Measurements from ENCODE around the gene BTNL9. TPM values are rescaled to one million over a fixed set of nuclear protein-coding genes. Genes with fewer than 3 reads are reported as not detected.
"Not testable (repeated sequence)": the region's sequence is repeated elsewhere in the genome, so short reads cannot be mapped to it uniquely, and the experiment has no call there.

Gene BTNL9
- total and polyA plus RNA-seq, 5 donors, result 8.0 to 57.8 (median 36.3) TPM

GRCh38 chr5:181042722-181043121 is 2.7 kb downstream of the BTNL9 start:
- peaks cover 2% of the 10 kb centered on the region for H3K4me1 ChIP-seq (ENCODE audit: control insufficient read depth, insufficient read depth, low read length)
- peak overlapping the region; percentile 7 for H3K27ac ChIP-seq (ENCODE audit: low read length)
- DNase-seq (no peak), ATAC-seq (no peak)
- no peaks in the 10 kb centered on the region for H3K9me3 ChIP-seq (ENCODE audit: control insufficient read depth, low read length)
- H3K4me3 ChIP-seq (ENCODE audit: low read length), result peak overlapping the region; percentile 61
- 66% methylated on average over 11 of the region's 11 CpGs for WGBS
- H3K27me3 ChIP-seq (ENCODE audit: control insufficient read depth, insufficient read depth), result no peaks in the 10 kb centered on the region
- intact Hi-C loops (cut with DNase I), result no loop called here

GRCh38 chr5:181043285-181044092 is 3.4 kb downstream of the BTNL9 start:
- WGBS, result 56% methylated on average over 12 of the region's 12 CpGs
- Histone ChIP-seq H3K27ac (ENCODE audit: low read length) (peak overlapping the region; percentile 87), H3K4me3 (ENCODE audit: low read length) (peak overlapping the region; percentile 61)

DNA sequence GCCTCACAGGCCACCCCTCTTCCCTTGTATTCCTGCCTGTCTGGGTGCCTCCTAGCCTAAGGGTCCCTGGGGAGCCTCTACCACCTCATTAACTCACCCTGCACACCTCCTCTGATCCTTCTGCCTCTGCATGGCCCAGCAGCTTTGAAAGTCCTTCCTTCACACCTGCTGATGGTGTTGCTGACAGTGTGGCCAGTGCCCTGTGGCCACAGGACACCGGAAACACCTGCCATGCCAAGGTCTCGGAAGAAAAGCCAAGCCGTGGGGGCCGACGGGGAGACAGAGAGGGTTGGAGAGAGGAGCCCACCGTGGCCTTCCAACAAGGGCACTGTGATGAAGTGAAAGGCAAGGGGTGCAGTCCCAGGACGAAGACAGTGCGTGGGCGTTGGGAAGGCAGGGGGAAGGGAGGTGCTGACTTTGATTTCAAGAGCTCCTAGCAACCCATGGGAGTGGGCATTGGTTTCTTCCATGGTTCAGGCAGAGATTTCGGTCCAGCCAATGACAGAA is 4.1 kb downstream of the BTNL9 start:
- Histone ChIP-seq H3K9me3 (ENCODE audit: control insufficient read depth, low read length) (no peaks in the 10 kb centered on the region), H3K4me1 (ENCODE audit: control insufficient read depth, insufficient read depth, low read length) (peaks cover 2% of the 10 kb centered on the region), H3K27ac (ENCODE audit: low read length) (peak overlapping the region; percentile 87), H3K27me3 (ENCODE audit: control insufficient read depth, insufficient read depth) (no peaks in the 10 kb centered on the region), H3K4me3 (ENCODE audit: low read length) (no peak overlapping the region)
- 67% methylated on average over 10 of the region's 10 CpGs for WGBS
- ATAC-seq, result no peak
- no peak for DNase-seq
- intact Hi-C loops (cut with DNase I), result no loop called here

More at GRCh38 chr5:181043285-181044092, 3.4 kb downstream of the BTNL9 start:
- Histone ChIP-seq H3K4me1 (ENCODE audit: control insufficient read depth, insufficient read depth, low read length) (peaks cover 2% of the 10 kb centered on the region), H3K27me3 (ENCODE audit: control insufficient read depth, insufficient read depth) (no peaks in the 10 kb centered on the region), H3K9me3 (ENCODE audit: control insufficient read depth, low read length) (no peaks in the 10 kb centered on the region)
- ATAC-seq (no peak), DNase-seq (no peak)
- intact Hi-C loops (cut with DNase I), result no loop called here

GRCh38 chr5:181044662-181045305 is 4.7 kb downstream of the BTNL9 start:
- Histone ChIP-seq H3K4me3 (ENCODE audit: low read length) (no peak overlapping the region), H3K9me3 (ENCODE audit: control insufficient read depth, low read length) (no peaks in the 10 kb centered on the region), H3K4me1 (ENCODE audit: control insufficient read depth, insufficient read depth, low read length) (peaks cover 2% of the 10 kb centered on the region), H3K27ac (ENCODE audit: low read length) (peak overlapping the region; percentile 87), H3K27me3 (ENCODE audit: control insufficient read depth, insufficient read depth) (no peaks in the 10 kb centered on the region)
- DNase-seq, result peak; percentile 41 to 76 (median 68)
- peak; percentile 64 to 71 for ATAC-seq
- WGBS, result 39% methylated on average over 11 of the region's 11 CpGs
- intact Hi-C loops (cut with DNase I), result no loop called here

DNA sequence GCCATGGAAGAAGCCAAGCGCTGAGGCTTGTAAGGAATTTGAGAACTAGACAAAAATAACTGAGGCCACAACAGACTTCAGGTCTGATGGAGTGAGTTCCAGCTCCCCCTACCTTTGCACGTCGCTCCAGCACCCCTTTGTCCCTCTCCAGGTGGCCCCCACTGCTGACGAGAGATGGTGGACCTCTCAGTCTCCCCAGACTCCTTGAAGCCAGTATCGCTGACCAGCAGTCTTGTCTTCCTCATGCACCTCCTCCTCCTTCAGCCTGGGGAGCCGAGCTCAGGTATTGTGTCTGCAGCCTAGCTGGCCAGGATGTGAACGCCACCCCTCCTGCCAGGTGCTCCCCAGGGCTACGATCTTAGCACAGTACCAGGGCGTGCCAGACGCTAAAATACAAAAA is 5.2 kb downstream of the BTNL9 start:
- Histone ChIP-seq H3K4me1 (ENCODE audit: control insufficient read depth, insufficient read depth, low read length) (peaks cover 2% of the 10 kb centered on the region), H3K27me3 (ENCODE audit: control insufficient read depth, insufficient read depth) (no peaks in the 10 kb centered on the region), H3K9me3 (ENCODE audit: control insufficient read depth, low read length) (no peaks in the 10 kb centered on the region), H3K4me3 (ENCODE audit: low read length) (no peak overlapping the region), H3K27ac (ENCODE audit: low read length) (peak overlapping the region; percentile 50)
- ATAC-seq (peak in 1 of 2 donors; percentile 11), DNase-seq (no peak)
- 54% methylated on average over 10 of the region's 10 CpGs for WGBS
- intact Hi-C loops (cut with DNase I), result no loop called here

GRCh38 chr5:181045857-181046256 is 5.8 kb downstream of the BTNL9 start:
- peak overlapping the region; percentile 50 for H3K27ac ChIP-seq (ENCODE audit: low read length)
- ATAC-seq; H3K9me3 ChIP-seq (ENCODE audit: control insufficient read depth, low read length); DNase-seq; intact Hi-C loops (cut with DNase I); H3K4me3 ChIP-seq (ENCODE audit: low read length); H3K27me3 ChIP-seq (ENCODE audit: control insufficient read depth, insufficient read depth); H3K4me1 ChIP-seq (ENCODE audit: control insufficient read depth, insufficient read depth, low read length): not testable (repeated sequence)
- 18% methylated on average over 1 of the region's 1 CpG for WGBS

DNA sequence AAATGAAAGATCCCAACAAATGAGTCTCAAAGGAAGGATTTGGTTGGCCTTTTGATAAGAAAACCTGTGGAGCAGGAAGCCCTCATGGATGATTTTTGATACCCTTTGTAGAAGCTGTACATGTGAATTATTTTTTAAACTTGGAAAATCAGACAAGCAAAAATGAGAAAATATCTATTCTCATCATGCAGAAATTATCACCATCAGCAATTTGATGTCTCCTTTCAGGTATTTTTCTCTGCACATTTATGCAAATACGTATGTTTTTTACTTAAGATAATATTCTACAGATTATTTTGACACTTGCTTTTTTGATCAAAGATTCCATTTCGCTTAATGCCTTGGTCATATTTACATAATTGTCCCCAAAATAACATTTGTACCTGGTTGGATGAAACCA is 7.2 kb downstream of the BTNL9 start:
- no peaks in the 10 kb centered on the region for H3K9me3 ChIP-seq (ENCODE audit: control insufficient read depth, low read length)
- no peak for DNase-seq
- H3K27me3 ChIP-seq (ENCODE audit: control insufficient read depth, insufficient read depth), result no peaks in the 10 kb centered on the region
- peaks cover 2% of the 10 kb centered on the region for H3K4me1 ChIP-seq (ENCODE audit: control insufficient read depth, insufficient read depth, low read length)
- ATAC-seq, result no peak
- no peak overlapping the region for H3K4me3 ChIP-seq (ENCODE audit: low read length)
- WGBS, result 84% methylated on average over 2 of the region's 2 CpGs
- H3K27ac ChIP-seq (ENCODE audit: low read length), result no peak overlapping the region
- intact Hi-C loops (cut with DNase I), result no loop called here

- no peak for ATAC-seq
- Histone ChIP-seq H3K27ac (ENCODE audit: low read length) (no peak overlapping the region), H3K4me1 (ENCODE audit: control insufficient read depth, insufficient read depth, low read length) (peaks cover 2% of the 10 kb centered on the region), H3K27me3 (ENCODE audit: control insufficient read depth, insufficient read depth) (no peaks in the 10 kb centered on the region), H3K9me3 (ENCODE audit: control insufficient read depth, low read length) (no peaks in the 10 kb centered on the region), H3K4me3 (ENCODE audit: low read length) (no peak overlapping the region)
- DNase-seq, result no peak
- intact Hi-C loops (cut with DNase I), result no loop called here
- 92% methylated on average over 15 of the region's 15 CpGs for WGBS
Measured at GRCh38 chr5:181047921-181048320, 7.9 kb downstream of the BTNL9 start.

GRCh38 chr5:181050016-181050415 is 9.9 kb downstream of the BTNL9 start:
- DNase-seq, result no peak
- Histone ChIP-seq H3K4me3 (ENCODE audit: low read length) (no peak overlapping the region), H3K27me3 (ENCODE audit: control insufficient read depth, insufficient read depth) (no peaks in the 10 kb centered on the region), H3K27ac (ENCODE audit: low read length) (no peak overlapping the region), H3K4me1 (ENCODE audit: control insufficient read depth, insufficient read depth, low read length) (peaks cover 2% of the 10 kb centered on the region), H3K9me3 (ENCODE audit: control insufficient read depth, low read length) (no peaks in the 10 kb centered on the region)
- intact Hi-C loops (cut with DNase I), result loop anchor here in 1 of 4 donors (10.0 kb wide), 1 partner anchor 185 kb away; the partner anchor contains the start of gene ZFP62
- ATAC-seq, result no peak
- 85% methylated on average over 5 of the region's 5 CpGs for WGBS

DNA sequence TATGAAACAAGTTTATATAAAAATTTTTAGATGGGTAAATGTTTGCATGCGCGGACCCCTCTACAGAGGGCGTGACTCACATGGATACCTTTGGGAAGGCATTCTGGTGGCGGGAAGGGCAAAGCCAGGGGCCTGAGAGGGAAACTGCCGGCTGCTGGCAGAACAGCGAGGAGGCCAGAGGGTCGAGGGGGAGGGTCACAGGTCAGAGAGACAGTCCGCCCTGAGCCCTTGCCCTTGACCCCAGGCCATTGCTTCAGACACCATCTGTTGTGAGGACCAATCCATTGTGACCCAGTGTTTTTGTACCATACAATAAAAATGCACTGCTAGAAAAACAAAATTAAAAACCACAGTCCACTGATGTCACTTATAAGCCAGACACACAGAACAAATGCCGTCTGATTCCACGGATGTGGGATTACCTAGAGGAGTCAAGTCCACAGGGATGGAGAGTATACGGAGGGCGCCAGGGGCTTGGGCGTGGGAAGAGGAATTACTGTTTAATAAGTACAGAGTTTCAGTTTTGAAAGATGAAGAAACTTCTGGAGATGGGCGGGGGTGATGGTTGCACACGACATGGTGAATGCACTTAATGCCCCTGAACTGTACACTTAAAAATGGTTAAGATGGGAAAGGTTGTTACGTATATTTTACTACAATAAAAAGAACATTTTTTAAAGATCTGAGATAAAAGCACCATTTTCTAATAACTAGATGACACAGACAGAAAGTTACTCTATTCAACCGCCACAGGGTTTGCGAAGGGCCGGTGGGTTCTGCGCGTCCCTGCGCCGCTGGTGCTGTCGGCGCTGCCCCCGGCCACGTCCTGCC is 12.0 kb downstream of the BTNL9 start:
- H3K4me3 ChIP-seq (ENCODE audit: low read length), result peak overlapping the region; percentile 63
- ATAC-seq (no peak), DNase-seq (no peak)
- H3K27me3 ChIP-seq (ENCODE audit: control insufficient read depth, insufficient read depth), result no peaks in the 10 kb centered on the region
- peak overlapping the region; percentile 43 for H3K27ac ChIP-seq (ENCODE audit: low read length)
- H3K9me3 ChIP-seq (ENCODE audit: control insufficient read depth, low read length), result no peaks in the 10 kb centered on the region
- intact Hi-C loops (cut with DNase I), result loop anchor here in 1 of 4 donors (10.0 kb wide), 1 partner anchor 187 kb away; the partner anchor contains the start of gene ZFP62
- H3K4me1 ChIP-seq (ENCODE audit: control insufficient read depth, insufficient read depth, low read length), result no peaks in the 10 kb centered on the region
- WGBS, result 23% methylated on average over 27 of the region's 27 CpGs

All from right cardiac atrium (tissue), 5 donors.